Activated T-helper 1 cell treated with anti-CD3 and anti-CD28 coated beads, Interleukin-12 subunit alpha, Interleukin-12 subunit beta, Interleukin-2, Interleukin-4 antibody, amounts not matched to agents 30 ng/mL and 10 ng/mL and 1 ng/mL, durations not matched to agents 14 hours and 24 hours and 36 hours (primary cell): ENCODE data around the gene F11. TPM values are rescaled to one million over a fixed set of nuclear protein-coding genes. Genes with fewer than 3 reads are reported as not detected.

Experiments
- DNase-seq: peaks from one replicate; pipeline ENCODE4 v3.0.0; 2021; ENCODE audit warnings: low spot score
- H3K27ac Mint-ChIP-seq: one replicate; pipeline ENCODE4 v1.8.0; 2021; ENCODE audit warnings: mild to moderate bottlenecking, mixed read lengths
- H3K27me3 Mint-ChIP-seq: one replicate; pipeline ENCODE4 v1.8.0; 2022; ENCODE audit warnings: mild to moderate bottlenecking, moderate library complexity, mixed read lengths; ENCODE audit not compliant: insufficient read depth
- H3K36me3 Mint-ChIP-seq: one replicate; pipeline ENCODE4 v1.8.0; 2021; ENCODE audit warnings: low read depth, mixed read lengths
- H3K4me1 Mint-ChIP-seq: one replicate; pipeline ENCODE4 v1.8.0; 2021; ENCODE audit warnings: low read depth, mixed read lengths
- H3K4me3 Mint-ChIP-seq: one replicate; pipeline ENCODE4 v1.8.0; 2021; ENCODE audit warnings: mild to moderate bottlenecking, moderate library complexity, mixed read lengths
- H3K9me3 Mint-ChIP-seq: one replicate; pipeline ENCODE4 v1.8.0; 2021; ENCODE audit warnings: mixed read lengths
- intact Hi-C: fragments of 100-400 bp; cut with micrococcal nuclease; formaldehyde crosslinking; loops from one replicate; pipeline ENCODE4 v1.15.1; 2024
- total RNA-seq: library from RNA; stranded (reverse); gene quantifications from 2 replicates; pipeline ENCODE4 v1.2.3, GENCODE V29; 2022

The F11 gene
- total RNA-seq, 1 donor from 2014 or later = not detected

GRCh38 chr4:186330368-186330767 is 64.4 kb downstream of the F11 start:
- Mint-ChIP-seq H3K9me3 (peaks cover 16% of the 10 kb centered on the region), H3K27me3 (no peaks in the 10 kb centered on the region), H3K4me3 (no peak overlapping the region), H3K36me3 (no peaks in the 10 kb centered on the region), H3K27ac (no peak overlapping the region), H3K4me1 (no peaks in the 10 kb centered on the region)
- no peak for DNase-seq
- intact Hi-C loops = no loop called here

GRCh38 chr4:186335793-186336192 is 69.8 kb downstream of the F11 start:
- intact Hi-C loops = no loop called here
- Mint-ChIP-seq H3K4me3 (no peak overlapping the region), H3K4me1 (no peaks in the 10 kb centered on the region), H3K27me3 (no peaks in the 10 kb centered on the region), H3K9me3 (peaks cover 16% of the 10 kb centered on the region), H3K27ac (no peak overlapping the region), H3K36me3 (no peaks in the 10 kb centered on the region)
- no peak for DNase-seq

Other genes starting within 250 kb of the F11 start
- not detected in 2 replicates for gene TLR3, start 197.0 kb upstream of the F11 start, total RNA-seq
- gene FAM149A, start 161.5 kb upstream of the F11 start, total RNA-seq = 0.61 TPM in 1 of 2 replicates, not detected in the other
- gene CYP4V2, start 74.6 kb upstream of the F11 start, total RNA-seq = 8.3 and 8.8 TPM in 2 replicates
- not detected in 2 replicates for gene KLKB1, start 38.7 kb upstream of the F11 start, total RNA-seq